Measurements from ENCODE around the gene GDF2. TPM values are rescaled to one million over a fixed set of nuclear protein-coding genes. Genes with fewer than 3 reads are reported as not detected.

Gene GDF2
- total and polyA plus RNA-seq, 2 of the 4 experiments (the other 2 are of a cell fraction) = under 0.01 TPM; not detected in 1

DNA sequence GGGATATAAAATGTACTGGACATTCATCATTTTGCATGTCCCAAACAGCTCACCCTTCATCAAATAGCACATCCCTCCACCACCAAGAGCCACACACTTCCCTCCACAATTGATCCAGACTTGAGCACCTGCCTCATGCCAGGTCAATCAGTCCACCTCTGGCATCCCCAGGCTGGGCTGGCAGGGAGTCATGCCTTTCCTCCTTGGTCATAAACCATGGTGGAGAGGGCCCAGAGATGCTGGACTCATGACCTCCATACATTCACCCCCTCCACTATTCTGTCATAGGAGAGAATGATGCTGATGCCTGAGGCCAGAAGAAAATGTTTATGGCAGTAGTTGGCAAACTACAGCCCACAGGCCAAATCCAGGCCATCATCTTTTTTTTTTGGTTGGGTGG, 38.4 kb upstream of the GDF2 start:
- H3K27me3 ChIP-seq (ENCODE audit: control insufficient read depth, insufficient read depth, low read length) = peaks cover 22% of the 10 kb centered on the region
- in situ Hi-C loops (cut with MboI; ENCODE audit: low sequenced_read_pairs) (no loop called here), intact Hi-C loops (cut with micrococcal nuclease) (no loop called here), dilution Hi-C loops (cut with HindIII; ENCODE audit: low sequenced_read_pairs, unreplicated experiment) (no loop called here)
- ATAC-seq (ENCODE audit: low read depth) = no peak
- no peaks in the 10 kb centered on the region for H3K36me3 ChIP-seq (ENCODE audit: control insufficient read depth, insufficient read depth, low read length)
- no peak overlapping the region for H2AFZ ChIP-seq (replicated peaks; ENCODE audit: low read length, poor library complexity)
- H2AK5ac ChIP-seq (ENCODE audit: low read depth, low read length) = no peak overlapping the region
- no peak overlapping the region for H4K8ac ChIP-seq (ENCODE audit: low read depth in 2 of 2, low read length in 2 of 2)
- H3K79me1 ChIP-seq (ENCODE audit: low read depth in 1 of 2, low read length in 2 of 2) = no peaks in the 10 kb centered on the region
- no peak overlapping the region for H3K4me2 ChIP-seq (ENCODE audit: low read depth, low read length)
- no peak overlapping the region for H3K14ac ChIP-seq (replicated peaks; ENCODE audit: low read depth, low read length)
- no peak overlapping the region for H3K4ac ChIP-seq (ENCODE audit: low read depth, low read length)
- CTCF ChIA-PET = no interaction called here
- H2BK120ac ChIP-seq (ENCODE audit: low read depth, low read length) = no peak overlapping the region
- no peak overlapping the region for H3K56ac ChIP-seq (ENCODE audit: extremely low read depth, insufficient read depth, low read length)
- no peaks in the 10 kb centered on the region for H4K20me1 ChIP-seq (ENCODE audit: insufficient read depth, low read length)
- H3K18ac ChIP-seq (ENCODE audit: low read depth, low read length) = no peak overlapping the region
- DNase-seq = no peak
- BruUV-seq (replicated peaks) = no TSS peak
- no peak overlapping the region for H2AK9ac ChIP-seq (replicated peaks; ENCODE audit: low read depth, low read length, poor library complexity)
- no peaks in the 10 kb centered on the region for H3K9me3 ChIP-seq (ENCODE audit: control insufficient read depth, insufficient read depth, low read length)
- H4K5ac ChIP-seq (ENCODE audit: low read depth, low read length) = no peak overlapping the region
- no peaks in the 10 kb centered on the region for H3K4me1 ChIP-seq (ENCODE audit: control insufficient read depth, insufficient read depth, low read length)
- H2BK20ac ChIP-seq (ENCODE audit: low read depth, low read length) = no peak overlapping the region
- H3K27ac ChIP-seq (ENCODE audit: insufficient read depth, low read length) = no peak overlapping the region
- H2BK15ac ChIP-seq (ENCODE audit: low read depth, low read length) = no peak overlapping the region
- no peak overlapping the region for H3K9ac ChIP-seq (ENCODE audit: low read depth, low read length)
- H4K91ac ChIP-seq (ENCODE audit: insufficient read depth, low read depth, low read length) = no peak overlapping the region
- POLR2A ChIA-PET (ENCODE audit: unreplicated experiment) = no interaction called here
- no peak for TF ChIP-seq NFE2L2 (IDR thresholded peaks at IDR 0.05; ENCODE audit: low read depth, low read length)
- no peak overlapping the region for H3K4me3 ChIP-seq (ENCODE audit: insufficient read depth, low read depth, low read length)
- no peak overlapping the region for H2BK5ac ChIP-seq (ENCODE audit: low read depth, low read length, poor library complexity, severe bottlenecking)
- H3K23ac ChIP-seq (ENCODE audit: low read depth, low read length) = no peak overlapping the region
- no peaks in the 10 kb centered on the region; the same call in 1 of the 2 replicates for H3K9me1 ChIP-seq (ENCODE audit: insufficient read depth, low read length)
